Renal cortical epithelial cell (primary cell): ENCODE results near the gene PSMD14. TPM values are rescaled to one million over a fixed set of nuclear protein-coding genes. Genes with fewer than 3 reads are reported as not detected.

ENCODE experiments used
- DNase-seq: peaks from one replicate; pipeline ENCODE4 v3.0.0-alpha.2; 2011; ENCODE audit warnings: low read depth
- total RNA-seq: library from RNA; depleted of rRNA; stranded (reverse); fragments of >200 nt; gene quantifications from 2 replicates; pipeline ENCODE4 v1.2.3, GENCODE V29; 2014

Gene PSMD14
- total RNA-seq, 1 donor from 2014 or later: 107 TPM

GRCh38 chr2:161382747-161383146, 74.5 kb downstream of the PSMD14 start:
- DNase-seq: no peak

GRCh38 chr2:161384864-161385263, 76.6 kb downstream of the PSMD14 start:
- DNase-seq: no peak

DNA sequence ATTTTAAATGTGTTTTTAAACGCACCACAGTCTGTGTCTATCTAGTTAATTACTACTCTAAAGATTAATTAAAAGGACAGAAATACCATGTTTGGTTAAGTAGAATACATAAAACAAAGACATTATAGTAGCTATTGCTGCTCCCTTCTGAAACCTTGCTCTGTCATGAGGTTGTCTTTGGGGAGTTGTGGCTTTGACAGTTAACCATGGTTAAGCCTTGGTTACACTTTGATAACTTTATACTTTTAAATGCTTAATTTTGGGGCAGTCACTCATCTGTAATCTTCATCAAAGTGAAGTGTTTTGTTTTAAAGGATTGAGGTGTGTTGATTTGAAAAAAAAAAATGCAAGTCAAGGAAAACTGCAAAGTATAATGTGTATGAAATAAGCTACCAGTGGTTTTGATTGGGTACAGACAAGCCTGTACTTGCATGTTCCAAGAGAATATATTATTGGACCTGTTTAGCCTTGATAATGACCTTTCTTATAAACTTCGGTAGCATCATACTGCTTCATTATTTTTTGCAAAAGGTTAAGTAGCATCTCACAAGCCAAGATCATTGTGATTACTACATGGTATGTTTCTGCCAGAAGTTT, 78.1 kb downstream of the PSMD14 start:
- no peak for DNase-seq

- DNase-seq: no peak
Measured at GRCh38 chr2:161388146-161388779, 80.0 kb downstream of the PSMD14 start.

- no peak for DNase-seq
Measured at GRCh38 chr2:161391737-161392506, 83.7 kb downstream of the PSMD14 start.

DNA sequence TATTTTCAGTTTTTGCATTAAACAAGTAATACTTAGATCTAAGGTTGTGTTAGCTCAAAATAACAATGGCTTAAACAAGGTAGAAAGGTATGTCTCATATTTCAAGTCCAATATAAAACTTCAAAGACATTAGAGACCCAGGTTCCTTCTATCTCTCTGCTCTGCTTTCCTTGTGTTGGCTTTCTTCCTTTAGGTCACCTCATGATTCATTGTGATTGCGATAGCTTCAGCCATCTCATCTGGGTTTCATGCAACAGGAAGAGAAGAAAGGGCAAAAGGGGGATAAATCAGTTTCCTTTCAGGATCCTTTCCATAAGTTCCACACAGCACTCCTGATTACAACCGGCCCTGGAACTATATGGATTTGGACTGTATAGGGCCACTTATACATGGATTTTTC, 91.9 kb downstream of the PSMD14 start:
- DNase-seq: no peak

DNA sequence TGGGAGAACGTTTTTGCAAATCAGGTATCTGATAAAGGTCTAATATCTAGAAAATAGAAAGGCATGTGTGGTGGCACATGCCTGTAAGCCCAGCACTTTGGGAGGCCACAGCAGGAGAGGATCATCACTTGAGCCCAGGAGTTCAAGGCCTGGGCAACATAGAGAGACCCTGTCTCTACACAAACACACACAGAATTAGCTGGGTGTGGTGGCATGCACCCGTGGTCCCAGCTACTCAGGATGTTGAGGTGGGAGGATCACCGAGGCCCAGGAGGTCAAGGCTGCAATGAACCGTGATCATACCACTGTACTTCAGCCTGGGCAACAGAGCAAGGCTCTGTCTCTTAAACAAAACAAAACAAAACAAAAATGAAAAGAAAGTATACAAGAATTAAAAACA, 94.1 kb downstream of the PSMD14 start:
- DNase-seq: no peak

- DNase-seq: no peak
Measured at GRCh38 chr2:161406316-161406715, 98.1 kb downstream of the PSMD14 start.

- DNase-seq: no peak
Measured at GRCh38 chr2:161407597-161407996, 99.4 kb downstream of the PSMD14 start.

- DNase-seq: no peak
Measured at GRCh38 chr2:161409308-161409907, 101.2 kb downstream of the PSMD14 start.

- peak; percentile 24 for DNase-seq
Measured at GRCh38 chr2:161412346-161412745, 104.1 kb downstream of the PSMD14 start.

GRCh38 chr2:161414042-161415033, 106.1 kb downstream of the PSMD14 start:
- DNase-seq: no peak

DNA sequence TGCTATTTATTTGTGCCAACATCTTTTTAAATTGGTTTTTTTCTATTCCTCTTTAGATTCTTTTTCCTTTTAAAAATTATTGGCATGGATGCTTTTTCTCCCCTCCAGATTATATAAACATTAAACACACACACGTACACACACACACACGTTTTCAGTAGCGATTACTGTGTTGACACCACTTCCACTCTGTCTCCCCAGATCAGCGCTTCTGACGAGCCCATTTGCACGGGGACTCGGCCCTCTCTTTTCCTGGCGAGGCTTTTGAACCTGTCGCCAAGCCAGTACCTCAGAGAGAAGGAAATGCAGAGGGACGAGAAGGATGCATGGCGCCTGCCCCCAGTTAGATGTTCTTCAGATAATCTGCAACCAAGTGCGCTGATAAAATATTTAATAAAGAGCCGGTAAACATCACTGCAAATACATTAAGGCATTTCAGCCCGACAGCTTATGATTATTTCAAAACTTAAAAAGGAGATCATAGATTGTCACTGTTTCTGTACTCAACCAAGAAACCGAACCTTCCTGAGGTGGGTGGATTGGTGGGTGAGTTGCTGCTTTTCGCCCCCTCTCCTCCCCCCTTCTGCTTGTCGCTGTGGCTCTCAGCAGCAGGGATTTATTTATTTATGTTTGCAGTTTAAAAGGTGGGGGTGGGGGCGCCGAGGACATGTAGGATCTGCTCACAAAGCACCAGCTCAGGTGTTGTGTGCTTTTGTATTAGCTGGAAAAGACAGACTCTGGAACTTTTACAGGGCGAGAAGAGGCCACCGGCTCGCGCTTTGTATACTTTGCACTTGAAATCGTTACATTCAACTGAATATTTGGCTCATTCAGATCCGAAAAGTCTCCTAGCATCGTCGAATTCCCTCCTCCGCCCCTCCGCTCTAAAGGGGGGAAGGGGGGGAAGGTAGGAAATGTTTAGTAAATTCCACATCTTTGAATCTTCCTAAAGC, 107.1 kb downstream of the PSMD14 start:
- no peak for DNase-seq

- no peak for DNase-seq
Measured at GRCh38 chr2:161415987-161416707, 107.9 kb downstream of the PSMD14 start, which contains the start of gene TBR1. Gene TBR1, plus strand, starts transcription at chr2:161416297. Its CDS starts 114 bp downstream, at chr2:161416411.

- no peak for DNase-seq
Measured at GRCh38 chr2:161416708-161417437, 108.6 kb downstream of the PSMD14 start.

DNA sequence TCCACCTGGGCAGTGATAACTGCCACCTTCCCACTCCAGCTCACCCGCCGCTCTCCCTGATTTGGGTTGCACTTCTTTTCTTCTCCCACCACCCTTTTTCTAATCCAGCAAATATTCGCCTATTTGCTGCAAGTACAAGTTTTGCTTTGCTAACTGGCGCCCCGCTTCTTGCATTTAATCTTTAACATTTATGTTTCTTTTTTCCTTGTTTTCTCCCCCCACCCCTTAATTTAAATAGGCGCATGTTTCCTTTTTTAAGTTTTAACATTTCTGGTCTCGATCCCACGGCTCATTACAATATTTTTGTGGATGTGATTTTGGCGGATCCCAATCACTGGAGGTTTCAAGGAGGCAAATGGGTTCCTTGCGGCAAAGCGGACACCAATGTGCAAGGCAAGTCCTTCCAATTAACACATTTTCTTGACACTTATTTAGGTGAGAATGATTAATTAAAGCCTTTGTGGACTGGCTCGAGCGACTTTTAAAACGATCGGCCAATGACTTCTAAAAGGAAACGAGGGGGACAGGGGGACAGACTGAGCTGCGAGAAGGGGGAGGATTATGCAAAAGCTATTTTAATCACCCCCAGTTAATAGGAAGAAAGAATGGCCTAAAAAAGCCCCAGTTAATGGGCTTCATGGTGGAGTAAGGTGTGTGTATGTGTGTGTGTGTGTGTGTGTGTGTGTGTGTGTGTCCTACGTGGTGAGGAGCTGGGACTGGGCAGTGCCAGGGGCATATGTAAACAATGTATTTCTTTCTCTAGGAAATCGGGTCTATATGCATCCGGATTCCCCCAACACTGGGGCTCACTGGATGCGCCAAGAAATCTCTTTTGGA, 109.4 kb downstream of the PSMD14 start:
- no peak for DNase-seq

- DNase-seq: no peak
Measured at GRCh38 chr2:161418275-161418714, 110.1 kb downstream of the PSMD14 start.
